GM15510 (cell line): ENCODE measurements around the gene CENATAC.

Source experiments
- POLR2A ChIP-seq: IDR thresholded peaks from 3 replicates; pipeline ENCODE4 v1.6.1; 2011; ENCODE audit warnings: borderline replicate concordance; ENCODE audit not compliant: insufficient read length; ENCODE audit errors: extremely low read depth

Gene CENATAC

GRCh38 chr11:119031912-119032280 lies 34.0 kb downstream of the CENATAC start:
- TF ChIP-seq POLR2A: no peak

GRCh38 chr11:119034813-119035212 lies 36.9 kb downstream of the CENATAC start:
- TF ChIP-seq POLR2A: no peak

- TF ChIP-seq POLR2A: no peak
Observed at GRCh38 chr11:119038884-119039283, 40.9 kb downstream of the CENATAC start.

GRCh38 chr11:119041821-119042514 lies 44.0 kb downstream of the CENATAC start:
- TF ChIP-seq POLR2A: no peak

GRCh38 chr11:119042927-119043326 lies 45.0 kb downstream of the CENATAC start:
- TF ChIP-seq POLR2A: no peak

GRCh38 chr11:119044708-119045107 lies 46.8 kb downstream of the CENATAC start:
- no peak for TF ChIP-seq POLR2A

GRCh38 chr11:119046489-119046888 lies 48.6 kb downstream of the CENATAC start:
- no peak for TF ChIP-seq POLR2A

GRCh38 chr11:119047205-119047604 lies 49.3 kb downstream of the CENATAC start:
- TF ChIP-seq POLR2A: no peak

GRCh38 chr11:119048644-119049043 lies 50.7 kb downstream of the CENATAC start:
- no peak for TF ChIP-seq POLR2A

GRCh38 chr11:119049081-119049480 lies 51.1 kb downstream of the CENATAC start:
- no peak for TF ChIP-seq POLR2A

GRCh38 chr11:119051440-119052162 lies 53.7 kb downstream of the CENATAC start:
- no peak for TF ChIP-seq POLR2A

- no peak for TF ChIP-seq POLR2A
Observed at GRCh38 chr11:119052163-119052814, 54.4 kb downstream of the CENATAC start.

- no peak for TF ChIP-seq POLR2A
Observed at GRCh38 chr11:119054418-119054817, 56.5 kb downstream of the CENATAC start.

GRCh38 chr11:119055901-119056300 lies 58.0 kb downstream of the CENATAC start:
- TF ChIP-seq POLR2A: no peak

- no peak for TF ChIP-seq POLR2A
Observed at GRCh38 chr11:119056421-119056999, 58.6 kb downstream of the CENATAC start.

- TF ChIP-seq POLR2A: peak; percentile 73
Observed at GRCh38 chr11:119057000-119057769, 59.2 kb downstream of the CENATAC start, which contains the start of gene HYOU1. Gene HYOU1, minus strand, starts transcription at chr11:119057205. Its CDS starts 1,045 bp downstream, at chr11:119056160.
